ENCODE measurements around the gene NPC1L1.

The NPC1L1 gene

GRCh38 chr7:44539669-44540506, 1.2 kb downstream of the NPC1L1 start:
- H3K4me3 ChIP-seq: no peak overlapping the region
- no peak for TF ChIP-seq CTCF (IDR thresholded peaks at IDR 0.05)
- no peak for DNase-seq (ENCODE audit: low spot score)
- H3K27ac ChIP-seq: no peak overlapping the region

- no peak for TF ChIP-seq CTCF (IDR thresholded peaks at IDR 0.05)
- DNase-seq (ENCODE audit: low spot score): no peak
- Histone ChIP-seq H3K4me3 (no peak overlapping the region), H3K27ac (no peak overlapping the region)
Observed at GRCh38 chr7:44538798-44539668, 2.1 kb downstream of the NPC1L1 start.

GRCh38 chr7:44538093-44538797, 2.9 kb downstream of the NPC1L1 start:
- TF ChIP-seq CTCF (IDR thresholded peaks at IDR 0.05): no peak
- DNase-seq (ENCODE audit: low spot score): no peak
- Histone ChIP-seq H3K27ac (no peak overlapping the region), H3K4me3 (no peak overlapping the region)

DNA sequence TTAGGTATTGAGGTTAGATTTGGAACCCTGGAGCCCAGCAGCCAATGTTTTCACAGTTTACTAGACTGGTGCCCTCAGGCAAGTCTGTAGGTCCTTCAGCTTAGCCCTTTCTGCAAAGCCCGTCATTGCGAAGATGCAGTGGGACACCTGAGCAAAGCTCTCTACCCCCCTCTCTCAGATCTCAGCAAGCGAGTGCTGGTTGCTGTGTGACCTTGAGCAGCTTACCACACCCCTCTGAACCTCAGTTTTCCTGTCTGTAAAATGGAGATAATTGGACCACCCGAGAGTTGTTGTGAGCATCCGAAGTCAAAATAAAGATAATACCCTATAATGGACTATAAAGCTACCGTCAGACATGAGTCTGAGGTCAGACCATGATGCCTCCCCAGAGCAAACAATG, 3.7 kb downstream of the NPC1L1 start:
- no peak overlapping the region for H3K27ac ChIP-seq
- no peak for TF ChIP-seq CTCF (IDR thresholded peaks at IDR 0.05)
- H3K4me3 ChIP-seq: no peak overlapping the region
- no peak for DNase-seq (ENCODE audit: low spot score)

GRCh38 chr7:44536090-44536489, 5.0 kb downstream of the NPC1L1 start:
- no peak overlapping the region for H3K27ac ChIP-seq
- TF ChIP-seq CTCF (IDR thresholded peaks at IDR 0.05): no peak
- no peak overlapping the region for H3K4me3 ChIP-seq
- no peak for DNase-seq (ENCODE audit: low spot score)

GRCh38 chr7:44535348-44536064, 5.6 kb downstream of the NPC1L1 start:
- no peak for TF ChIP-seq CTCF (IDR thresholded peaks at IDR 0.05)
- Histone ChIP-seq H3K4me3 (no peak overlapping the region), H3K27ac (no peak overlapping the region)
- DNase-seq (ENCODE audit: low spot score): no peak

Data from coronary artery (tissue), 2 donors.